Chondrocyte (in vitro differentiated cells): Measurements from ENCODE around the gene PROCR. TPM values are rescaled to one million over a fixed set of nuclear protein-coding genes. Genes with fewer than 3 reads are reported as not detected.

Experiments
- DNase-seq: peaks from one replicate; pipeline ENCODE4 v3.0.0; 2021; ENCODE audit warnings: mixed read lengths, low spot score
- H3K27ac Mint-ChIP-seq: one replicate; pipeline ENCODE4 v1.8.0; 2021; ENCODE audit warnings: mild to moderate bottlenecking, moderate library complexity, mixed read lengths; ENCODE audit not compliant: unreplicated experiment
- H3K27me3 Mint-ChIP-seq: 2 replicates; pipeline ENCODE4 v1.8.0; 2021; ENCODE audit warnings: low read depth, mixed read lengths
- H3K36me3 Mint-ChIP-seq: 2 replicates; pipeline ENCODE4 v1.8.0; 2021; ENCODE audit warnings: low read depth, mixed read lengths
- H3K4me1 Mint-ChIP-seq: 2 replicates; pipeline ENCODE4 v1.8.0; 2021; ENCODE audit warnings: low read depth, mild to moderate bottlenecking, mixed read lengths
- H3K4me3 Mint-ChIP-seq: one replicate; pipeline ENCODE4 v1.8.0; 2021; ENCODE audit warnings: mild to moderate bottlenecking, moderate library complexity, mixed read lengths; ENCODE audit not compliant: unreplicated experiment
- H3K9me3 Mint-ChIP-seq: 2 replicates; pipeline ENCODE4 v1.8.0; 2021; ENCODE audit warnings: low read depth, mixed read lengths
- total RNA-seq: library from RNA; stranded (reverse); gene quantifications from 3 replicates; pipeline ENCODE4 v1.2.1, GENCODE V29; 2021
- TF ChIP-seq, protein P1 (sequence below): fragments of 200-600 bp; sonication (generic); IDR thresholded peaks from 2 replicates; pipeline ENCODE4 v1.5.0; 2021; ENCODE audit warnings: antibody characterized with exemption, mild to moderate bottlenecking, moderate library complexity

The PROCR gene
- total RNA-seq, 1 donor from 2014 or later: 3.5 TPM

GRCh38 chr20:35133031-35133430, 38.8 kb upstream of the PROCR start:
- no peak overlapping the region for H3K27ac Mint-ChIP-seq
- H3K4me1 Mint-ChIP-seq: peaks cover 13% of the 10 kb centered on the region
- TF ChIP-seq, protein P1, sequence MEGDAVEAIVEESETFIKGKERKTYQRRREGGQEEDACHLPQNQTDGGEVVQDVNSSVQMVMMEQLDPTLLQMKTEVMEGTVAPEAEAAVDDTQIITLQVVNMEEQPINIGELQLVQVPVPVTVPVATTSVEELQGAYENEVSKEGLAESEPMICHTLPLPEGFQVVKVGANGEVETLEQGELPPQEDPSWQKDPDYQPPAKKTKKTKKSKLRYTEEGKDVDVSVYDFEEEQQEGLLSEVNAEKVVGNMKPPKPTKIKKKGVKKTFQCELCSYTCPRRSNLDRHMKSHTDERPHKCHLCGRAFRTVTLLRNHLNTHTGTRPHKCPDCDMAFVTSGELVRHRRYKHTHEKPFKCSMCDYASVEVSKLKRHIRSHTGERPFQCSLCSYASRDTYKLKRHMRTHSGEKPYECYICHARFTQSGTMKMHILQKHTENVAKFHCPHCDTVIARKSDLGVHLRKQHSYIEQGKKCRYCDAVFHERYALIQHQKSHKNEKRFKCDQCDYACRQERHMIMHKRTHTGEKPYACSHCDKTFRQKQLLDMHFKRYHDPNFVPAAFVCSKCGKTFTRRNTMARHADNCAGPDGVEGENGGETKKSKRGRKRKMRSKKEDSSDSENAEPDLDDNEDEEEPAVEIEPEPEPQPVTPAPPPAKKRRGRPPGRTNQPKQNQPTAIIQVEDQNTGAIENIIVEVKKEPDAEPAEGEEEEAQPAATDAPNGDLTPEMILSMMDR: no peak
- H3K36me3 Mint-ChIP-seq: peaks cover 39% of the 10 kb centered on the region
- H3K4me3 Mint-ChIP-seq: no peak overlapping the region
- H3K9me3 Mint-ChIP-seq: no peaks in the 10 kb centered on the region
- peak; percentile 24 for DNase-seq
- H3K27me3 Mint-ChIP-seq: no peaks in the 10 kb centered on the region

DNA sequence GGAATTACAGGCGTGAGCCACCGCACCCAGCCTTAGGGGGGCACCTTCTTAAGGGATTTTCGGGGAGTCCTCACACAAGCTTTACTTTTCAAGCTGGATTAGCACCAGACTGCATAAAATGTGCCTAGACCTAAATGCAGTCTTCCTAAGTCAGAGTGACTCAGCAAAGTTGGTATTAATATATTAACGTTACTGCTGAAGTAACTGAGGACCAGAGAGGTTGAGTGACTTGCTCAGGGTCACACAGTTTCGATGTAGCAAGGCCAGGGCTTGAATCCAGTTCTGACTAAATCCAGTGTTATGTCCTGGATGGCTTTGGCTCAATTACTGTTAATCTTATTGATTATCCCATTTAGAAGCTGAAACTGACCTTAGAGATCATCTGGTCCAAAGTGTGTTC, 38.1 kb upstream of the PROCR start:
- DNase-seq: no peak
- peaks cover 39% of the 10 kb centered on the region for H3K36me3 Mint-ChIP-seq
- TF ChIP-seq, protein P1: no peak
- H3K4me1 Mint-ChIP-seq: peaks cover 13% of the 10 kb centered on the region
- no peaks in the 10 kb centered on the region for H3K27me3 Mint-ChIP-seq
- no peak overlapping the region for H3K4me3 Mint-ChIP-seq
- H3K27ac Mint-ChIP-seq: no peak overlapping the region
- H3K9me3 Mint-ChIP-seq: no peaks in the 10 kb centered on the region

GRCh38 chr20:35134472-35134871, 37.4 kb upstream of the PROCR start:
- peaks cover 41% of the 10 kb centered on the region for H3K36me3 Mint-ChIP-seq

DNA sequence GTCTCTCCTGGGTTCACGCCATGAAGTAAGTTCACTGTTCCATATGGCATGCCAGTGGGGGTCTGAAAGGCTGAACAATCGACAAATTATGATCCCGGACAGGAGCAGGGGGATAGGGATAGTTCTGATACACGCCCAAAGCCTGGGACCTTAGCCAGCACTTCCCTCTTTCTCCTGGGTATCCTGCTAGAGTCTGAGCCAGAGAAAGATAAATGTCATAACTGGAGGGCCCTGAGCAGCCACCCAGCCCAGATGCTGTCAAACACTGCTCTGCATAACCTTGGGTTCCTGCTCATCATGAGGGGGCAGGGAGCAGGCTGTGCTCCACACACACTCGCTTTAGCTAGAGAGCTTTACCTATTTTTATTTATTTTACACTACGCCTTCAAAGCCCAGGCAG, 37.0 kb upstream of the PROCR start:
- no peak overlapping the region for H3K4me3 Mint-ChIP-seq
- no peaks in the 10 kb centered on the region for H3K9me3 Mint-ChIP-seq
- H3K4me1 Mint-ChIP-seq: peaks cover 11% of the 10 kb centered on the region
- DNase-seq: peak; percentile 34
- TF ChIP-seq, protein P1: no peak
- no peaks in the 10 kb centered on the region for H3K27me3 Mint-ChIP-seq
- no peak overlapping the region for H3K27ac Mint-ChIP-seq
- peaks cover 41% of the 10 kb centered on the region for H3K36me3 Mint-ChIP-seq

More at GRCh38 chr20:35134472-35134871, 37.4 kb upstream of the PROCR start:
- no peaks in the 10 kb centered on the region for H3K27me3 Mint-ChIP-seq
- H3K4me3 Mint-ChIP-seq: no peak overlapping the region
- H3K27ac Mint-ChIP-seq: peak overlapping the region; percentile 39
- H3K9me3 Mint-ChIP-seq: no peaks in the 10 kb centered on the region
- TF ChIP-seq, protein P1: no peak
- peak; percentile 46 for DNase-seq
- H3K4me1 Mint-ChIP-seq: peaks cover 13% of the 10 kb centered on the region

DNA sequence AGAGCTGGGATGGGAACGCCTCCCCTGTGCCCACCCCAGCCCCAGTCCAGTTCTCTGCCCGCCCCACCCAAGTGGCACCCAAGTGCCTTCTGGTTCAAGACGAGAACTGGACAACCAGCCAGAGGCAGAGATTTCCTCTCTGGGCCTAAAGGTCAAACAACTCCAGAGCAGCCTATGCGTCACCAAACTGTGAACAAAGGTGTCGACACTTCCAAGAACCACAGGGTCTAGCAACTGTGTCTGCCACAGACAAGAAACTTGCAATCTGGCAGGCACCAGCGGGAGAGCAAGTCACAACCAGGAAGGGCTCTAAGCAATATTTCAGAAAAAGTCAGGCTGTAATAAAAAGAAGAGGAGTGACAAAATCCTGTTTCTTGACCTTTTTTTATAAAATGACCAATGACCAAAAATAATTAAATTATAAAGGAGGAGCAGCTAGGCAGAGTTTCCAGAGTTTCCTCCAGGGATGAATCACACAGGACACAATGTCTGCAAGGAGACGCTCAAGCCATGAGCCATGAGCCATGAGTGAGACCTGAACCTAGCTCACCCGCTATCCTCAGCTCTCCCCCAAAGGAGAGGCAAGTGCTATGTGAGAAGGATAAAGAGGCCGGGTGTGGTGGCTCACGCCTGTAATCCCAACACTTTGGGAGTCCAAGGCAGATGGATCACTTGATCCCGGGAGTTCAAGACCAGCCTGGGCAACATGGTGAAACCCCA, 35.8 kb upstream of the PROCR start:
- Mint-ChIP-seq H3K4me1 (peaks cover 11% of the 10 kb centered on the region), H3K4me3 (no peak overlapping the region), H3K36me3 (peaks cover 38% of the 10 kb centered on the region), H3K27me3 (no peaks in the 10 kb centered on the region), H3K9me3 (no peaks in the 10 kb centered on the region), H3K27ac (no peak overlapping the region)
- TF ChIP-seq, protein P1: no peak
- peak; percentile 28 for DNase-seq
